GM18526 (cell line): ENCODE data around the gene ZC3H13.

ENCODE experiments used
- POLR2A ChIP-seq: IDR thresholded peaks from 3 replicates; pipeline ENCODE4 v1.6.1; 2011; ENCODE audit not compliant: insufficient read length; ENCODE audit errors: extremely low read depth

Gene ZC3H13

GRCh38 chr13:45994752-45995151 lies 57.8 kb downstream of the ZC3H13 start:
- TF ChIP-seq POLR2A = no peak

DNA sequence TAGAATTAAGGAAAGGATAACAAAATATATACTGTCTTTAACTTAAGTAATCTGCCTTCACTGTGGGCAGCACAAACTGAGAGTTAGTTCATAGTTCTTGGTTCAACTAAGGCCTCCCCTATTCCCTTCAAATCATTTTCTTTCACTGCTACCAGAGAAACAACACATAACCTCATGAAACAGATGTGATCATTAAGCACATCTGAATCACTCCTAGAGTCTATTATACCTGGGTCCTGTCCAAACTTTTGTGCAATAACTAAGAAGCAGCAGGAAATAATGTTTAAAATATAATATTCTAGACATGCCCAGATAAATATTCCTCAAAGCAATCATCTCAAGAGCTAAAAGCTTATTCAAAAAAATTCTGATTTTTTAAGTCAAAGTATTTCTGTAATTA lies 62.9 kb downstream of the ZC3H13 start:
- no peak for TF ChIP-seq POLR2A

GRCh38 chr13:45975337-45975736 lies 77.2 kb downstream of the ZC3H13 start:
- no peak for TF ChIP-seq POLR2A

- no peak for TF ChIP-seq POLR2A
Measured at GRCh38 chr13:45974500-45974899, 78.0 kb downstream of the ZC3H13 start.

DNA sequence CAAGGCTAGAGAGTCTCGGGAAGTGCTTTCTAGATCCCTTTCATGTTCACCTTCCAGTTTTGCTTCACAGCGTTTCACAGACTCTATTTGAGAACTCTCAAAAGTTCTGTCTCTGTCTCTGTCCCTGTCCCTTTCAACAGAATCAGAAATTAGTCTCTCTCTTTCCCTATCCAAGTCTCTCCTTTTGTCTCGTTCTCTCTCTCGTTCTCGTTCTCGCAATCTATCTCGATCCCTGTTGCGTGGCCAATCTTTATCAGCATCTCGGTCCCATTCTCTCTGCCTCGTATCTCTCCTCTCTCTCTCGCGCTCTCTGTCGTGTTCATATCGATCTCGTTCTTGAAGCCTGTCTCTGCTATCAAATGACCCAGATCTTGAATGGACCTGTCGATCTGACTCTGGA lies 85.0 kb downstream of the ZC3H13 start:
- no peak for TF ChIP-seq POLR2A

DNA sequence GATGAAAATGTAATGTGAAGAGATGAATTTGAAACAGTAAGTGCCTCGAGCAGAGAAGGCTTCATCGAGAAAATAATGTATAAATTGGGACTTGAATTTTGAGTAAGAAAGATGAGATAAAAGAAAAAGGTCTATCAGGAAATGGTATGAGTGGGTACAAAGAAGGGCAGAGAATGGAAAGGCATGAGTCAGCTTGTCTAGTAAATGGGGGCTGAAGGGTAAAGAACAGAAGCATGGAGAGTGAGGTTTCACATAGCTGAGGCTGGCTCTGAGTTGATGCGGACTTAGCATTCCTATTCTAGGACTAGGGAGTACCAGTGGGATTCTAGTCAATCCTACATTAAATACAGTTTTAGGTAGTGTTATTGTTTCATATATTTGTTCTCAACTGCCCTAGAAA lies 85.8 kb downstream of the ZC3H13 start:
- no peak for TF ChIP-seq POLR2A

GRCh38 chr13:45961468-45961867 lies 91.1 kb downstream of the ZC3H13 start:
- no peak for TF ChIP-seq POLR2A

DNA sequence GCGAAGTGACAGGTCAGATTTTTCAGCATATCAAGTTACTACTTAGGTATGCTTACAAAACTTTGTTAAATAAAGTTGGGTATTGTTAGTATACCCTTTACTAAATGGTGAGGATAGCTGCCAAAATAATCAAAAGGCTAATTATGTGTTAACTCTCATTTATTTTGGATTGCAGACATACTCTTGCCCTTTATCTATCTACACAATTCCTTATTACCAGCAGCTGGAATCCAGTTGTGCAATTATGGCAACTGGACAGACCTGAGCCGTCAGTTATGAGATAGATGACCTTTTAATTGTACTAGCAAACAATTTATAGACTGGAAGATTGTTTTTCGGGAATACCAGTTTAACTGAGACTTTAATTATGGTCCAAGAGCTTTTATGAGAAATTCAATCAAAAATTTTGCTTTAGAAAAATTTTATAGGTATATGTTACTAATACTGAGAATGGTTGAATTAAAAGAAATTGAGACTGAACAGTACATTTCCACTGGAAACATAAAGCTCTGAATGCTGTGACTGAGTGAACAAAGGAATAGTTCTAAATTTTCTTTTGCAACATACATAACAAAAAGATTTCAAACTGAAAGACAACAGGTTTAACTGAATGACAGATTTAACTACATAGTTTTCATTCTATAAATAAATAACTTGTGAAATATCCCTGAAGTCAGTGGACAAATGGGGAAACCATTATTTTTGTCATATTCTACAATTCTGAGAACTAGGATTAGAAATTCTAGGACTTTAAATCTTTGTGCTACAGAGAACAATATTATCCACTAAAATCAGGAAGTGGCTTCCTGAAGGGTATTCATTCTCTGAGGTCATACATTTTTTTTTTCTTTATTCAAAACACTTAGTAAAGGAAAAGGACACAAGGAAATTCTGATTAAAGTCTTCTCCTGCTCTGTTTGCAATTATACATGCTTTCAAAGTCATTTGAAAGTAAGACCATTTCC lies 97.4 kb downstream of the ZC3H13 start:
- TF ChIP-seq POLR2A = no peak

DNA sequence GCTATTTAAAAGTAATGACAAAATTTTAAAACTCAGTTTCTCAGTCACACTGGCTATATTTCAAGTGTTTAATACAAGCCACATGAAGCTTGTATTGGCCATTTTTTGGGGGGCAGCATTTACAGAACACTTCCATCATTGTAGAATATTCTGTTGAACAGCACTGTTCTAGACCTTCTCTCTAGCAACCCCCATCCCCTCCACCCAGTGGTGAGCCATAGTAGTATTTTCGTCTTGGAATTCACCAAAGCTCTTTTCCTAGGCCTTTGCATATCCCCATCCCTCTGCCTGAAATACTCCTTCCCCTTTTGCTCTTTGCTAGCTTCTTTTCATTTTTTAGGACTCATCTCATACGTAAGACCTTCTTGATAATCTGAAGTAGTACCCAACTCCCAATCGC lies 99.5 kb downstream of the ZC3H13 start:
- TF ChIP-seq POLR2A = no peak

DNA sequence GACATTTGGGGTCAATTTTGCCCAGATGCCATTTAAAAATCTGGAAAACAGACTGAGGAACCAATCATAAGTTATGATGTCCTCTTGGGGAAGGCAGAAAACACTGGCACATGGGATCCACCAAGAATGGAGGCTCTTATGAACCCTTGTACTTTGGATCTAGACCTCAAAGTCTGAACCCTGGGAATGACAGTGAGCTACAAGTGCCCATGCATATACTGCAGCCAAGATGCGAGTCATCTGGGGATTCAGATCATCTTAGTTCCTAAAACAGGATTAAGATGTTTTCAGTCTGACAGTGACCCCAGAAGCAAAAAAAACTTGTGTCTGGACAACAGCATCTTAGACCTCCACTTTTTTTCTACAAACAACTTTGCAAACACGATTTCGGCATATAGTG lies 100.8 kb downstream of the ZC3H13 start:
- TF ChIP-seq POLR2A = no peak

DNA sequence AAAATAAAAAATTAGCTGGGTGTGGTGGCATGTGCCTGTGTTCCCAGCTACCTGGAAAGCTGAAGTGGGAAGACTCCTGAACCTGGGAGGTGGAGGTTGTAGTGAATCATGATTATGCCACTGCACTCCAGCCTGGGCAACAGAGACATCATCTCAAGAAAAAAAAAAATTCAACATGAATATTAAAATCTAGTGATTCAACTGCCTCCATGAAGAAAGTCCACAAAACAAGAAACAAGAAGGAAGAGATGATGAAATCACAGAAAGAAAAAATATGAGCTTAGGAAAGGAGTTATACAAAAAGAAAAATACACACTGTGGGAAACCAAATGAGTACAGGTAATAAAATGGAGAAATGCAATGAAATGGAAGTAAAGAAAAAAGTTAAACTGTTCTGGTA lies 101.4 kb downstream of the ZC3H13 start:
- no peak for TF ChIP-seq POLR2A

- no peak for TF ChIP-seq POLR2A
Measured at GRCh38 chr13:45950386-45951000, 102.1 kb downstream of the ZC3H13 start.

DNA sequence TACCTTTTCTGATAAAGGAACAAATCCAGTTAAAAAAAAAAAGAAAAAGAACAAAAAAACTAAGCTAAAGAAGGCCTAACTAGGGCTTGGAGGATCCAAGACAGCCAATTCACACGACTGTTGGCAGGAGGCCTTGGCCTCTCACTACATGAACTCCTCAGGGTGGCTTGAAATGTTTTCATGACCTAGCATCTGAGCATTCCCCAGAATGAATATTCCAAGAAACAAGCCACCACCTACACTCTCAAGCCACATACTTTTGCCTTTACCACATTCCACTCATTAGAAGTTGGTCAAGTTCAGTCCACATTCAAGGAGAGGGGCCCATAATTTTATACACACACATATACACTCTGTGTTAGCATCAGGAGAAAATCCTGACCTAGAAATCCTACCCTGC lies 103.4 kb downstream of the ZC3H13 start:
- TF ChIP-seq POLR2A = no peak

- TF ChIP-seq POLR2A = no peak
Measured at GRCh38 chr13:45943965-45944364, 108.6 kb downstream of the ZC3H13 start.

DNA sequence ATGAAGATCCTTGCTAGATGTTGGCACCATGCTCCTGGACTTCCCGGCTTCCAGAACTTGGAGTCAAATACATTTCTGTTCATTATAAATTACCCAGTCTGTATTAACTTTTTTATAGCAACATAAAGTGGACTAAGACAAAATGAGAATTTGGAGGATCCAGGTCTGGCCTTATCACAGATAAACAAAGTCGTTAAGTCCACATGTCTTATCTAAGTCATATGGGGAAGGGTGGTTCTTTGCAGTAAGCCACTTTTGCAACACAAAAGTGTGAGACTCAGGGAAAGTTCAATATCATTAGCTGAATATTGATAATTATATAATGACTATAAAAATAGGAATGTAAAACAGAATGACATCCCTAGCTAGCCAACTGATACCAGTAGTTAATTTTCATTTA lies 109.4 kb downstream of the ZC3H13 start:
- TF ChIP-seq POLR2A = no peak

DNA sequence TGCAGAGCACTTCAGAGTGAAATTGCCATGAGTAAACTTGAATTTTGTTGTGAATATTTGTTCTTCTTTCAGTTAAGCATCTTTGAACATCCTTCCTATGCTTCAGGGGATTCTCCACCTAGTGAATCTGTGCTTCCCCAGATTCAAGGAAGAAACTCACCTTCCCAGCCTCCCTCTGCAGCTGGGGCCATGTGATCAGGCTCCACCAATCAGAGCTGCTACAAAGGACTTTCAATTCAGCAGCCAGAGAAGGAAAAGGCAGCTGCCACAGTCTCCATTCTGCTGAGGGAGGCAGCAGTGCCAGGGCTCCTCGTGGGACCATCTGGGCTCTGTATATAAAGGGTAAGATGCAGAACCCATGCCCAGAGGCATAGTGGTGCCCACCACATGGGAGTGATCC lies 111.3 kb downstream of the ZC3H13 start:
- no peak for TF ChIP-seq POLR2A
